GM18505 (cell line): ENCODE data around the gene CDC25B.

Experiments used
- ATAC-seq: cut with Tn5 transposase; IDR thresholded peaks from one replicate; pipeline ENCODE4 v1.9.1; 2021; ENCODE audit not compliant: unreplicated experiment
- POLR2A ChIP-seq: IDR thresholded peaks from 4 replicates; pipeline ENCODE4 v1.6.1; 2011; ENCODE audit warnings: borderline replicate concordance; ENCODE audit not compliant: insufficient read depth, insufficient read length; ENCODE audit errors: extremely low read depth

CDC25B gene

DNA sequence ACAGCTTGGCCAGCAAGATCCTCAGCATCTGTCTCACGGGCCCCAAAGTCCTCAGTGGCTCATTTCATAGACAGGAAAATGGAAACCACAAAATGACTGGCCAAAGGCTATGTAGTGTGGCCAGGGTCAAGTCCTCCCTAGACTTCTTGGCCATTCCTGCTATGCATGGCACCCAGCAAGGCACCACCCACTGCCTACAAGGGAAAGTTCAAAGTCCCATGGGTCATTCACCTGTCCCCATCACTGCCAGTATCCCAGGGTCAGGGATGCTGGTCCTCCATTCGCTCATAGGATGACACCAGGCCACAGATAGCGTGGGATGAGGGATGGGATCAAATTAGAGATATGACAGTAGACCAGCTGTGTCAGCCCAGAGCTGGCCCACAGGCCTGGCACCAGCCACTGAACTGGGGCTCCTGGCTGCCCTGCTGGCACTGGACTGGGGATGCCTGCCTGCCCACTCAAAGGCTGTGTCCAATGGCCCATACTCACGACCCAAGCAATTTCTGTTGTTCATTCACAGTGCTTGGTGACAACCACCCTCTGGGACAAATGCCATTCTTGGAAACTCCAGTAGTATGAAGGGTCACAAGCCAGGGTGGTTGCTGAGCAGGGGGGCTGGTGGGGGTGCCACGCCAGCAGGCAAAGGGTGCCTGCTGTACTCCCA lies 40.2 kb upstream of the CDC25B start:
- ATAC-seq = no peak

GRCh38 chr20:3757268-3757667 lies 38.8 kb upstream of the CDC25B start:
- no peak for ATAC-seq

More for the DNA sequence above, 40.2 kb upstream of the CDC25B start:
- no peak for TF ChIP-seq POLR2A

GRCh38 chr20:3758566-3758965 lies 37.5 kb upstream of the CDC25B start:
- no peak for ATAC-seq

More at GRCh38 chr20:3757268-3757667, 38.8 kb upstream of the CDC25B start:
- TF ChIP-seq POLR2A = no peak

GRCh38 chr20:3759316-3759823 lies 36.7 kb upstream of the CDC25B start:
- TF ChIP-seq POLR2A = no peak
- ATAC-seq = no peak

More at GRCh38 chr20:3758566-3758965, 37.5 kb upstream of the CDC25B start:
- no peak for TF ChIP-seq POLR2A

DNA sequence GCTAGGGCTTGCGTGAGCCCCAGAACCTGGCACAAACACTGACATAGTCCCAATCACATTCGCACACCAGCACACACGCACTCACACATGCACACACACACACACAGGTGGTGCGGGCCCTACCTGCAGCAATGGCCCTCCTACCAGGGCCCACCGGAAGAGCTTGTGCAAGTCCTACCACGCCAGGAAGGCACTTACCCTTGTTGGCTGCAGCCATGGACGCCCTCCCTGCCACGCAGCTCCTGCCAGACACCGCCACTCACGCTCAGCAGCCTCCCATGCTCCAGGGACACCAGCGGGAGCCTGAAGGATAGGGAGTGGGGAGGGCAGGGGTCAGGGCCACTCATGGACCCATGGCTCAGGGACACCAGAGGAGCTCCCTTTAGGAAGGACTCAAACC lies 36.2 kb upstream of the CDC25B start:
- TF ChIP-seq POLR2A = no peak
- ATAC-seq = no peak

DNA sequence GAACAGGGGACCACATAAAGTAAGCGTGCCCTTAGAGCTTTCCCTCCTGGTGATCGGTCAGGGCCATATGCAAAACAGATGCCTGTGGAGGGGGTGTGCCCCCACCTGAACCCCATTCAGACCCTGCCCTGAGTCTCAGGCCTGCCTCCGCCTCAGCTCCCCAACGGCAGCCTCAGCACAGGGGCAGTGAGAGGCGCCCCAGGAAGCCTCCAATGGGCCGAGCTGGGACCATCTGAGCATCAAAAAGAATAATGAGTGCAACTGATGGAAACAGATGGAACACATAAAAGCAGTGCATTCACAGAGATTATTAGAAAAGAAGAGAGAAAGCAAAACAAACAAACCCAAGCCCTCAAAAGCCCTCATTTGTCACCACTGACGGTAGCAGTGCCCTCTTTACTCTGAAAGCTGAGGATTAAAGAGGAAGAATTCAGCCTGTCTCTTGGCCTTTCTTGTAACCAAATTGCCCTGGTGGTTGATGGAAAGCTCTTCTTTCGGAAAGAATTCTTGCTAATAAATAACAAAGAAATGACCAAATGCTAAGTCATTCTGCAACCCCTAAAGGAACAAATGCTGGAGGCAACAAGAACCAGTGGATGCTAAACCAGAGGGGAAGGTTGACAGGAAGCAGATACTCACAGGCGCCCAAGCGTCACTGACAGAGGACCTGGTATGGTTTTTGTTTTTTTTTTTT lies 35.3 kb upstream of the CDC25B start:
- no peak for ATAC-seq
- no peak for TF ChIP-seq POLR2A

- TF ChIP-seq POLR2A = no peak
- no peak for ATAC-seq
These were observed 32.2 kb upstream of the CDC25B start for GRCh38 chr20:3763671-3764601.

DNA sequence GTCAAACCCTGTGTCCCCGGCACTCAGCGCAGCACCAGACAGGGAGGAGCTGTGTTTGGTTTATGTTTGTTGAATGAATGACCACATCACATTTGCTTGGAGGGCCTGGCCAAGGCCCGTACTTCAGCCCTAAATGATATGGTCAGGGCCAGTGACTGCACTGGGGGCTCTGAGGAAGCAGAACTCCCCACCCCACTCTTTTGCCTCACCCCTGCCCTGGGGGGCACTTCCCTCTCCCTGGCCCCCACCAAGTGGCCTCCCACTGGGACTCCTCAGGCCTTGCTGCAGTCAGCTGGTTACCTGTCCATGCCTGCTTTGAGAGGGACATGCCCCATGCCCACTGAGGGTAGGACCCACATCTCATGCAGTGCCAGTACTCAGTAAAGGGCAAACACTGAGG lies 31.5 kb upstream of the CDC25B start:
- no peak for ATAC-seq
- no peak for TF ChIP-seq POLR2A

GRCh38 chr20:3765171-3765882 lies 30.8 kb upstream of the CDC25B start:
- ATAC-seq = no peak
- TF ChIP-seq POLR2A = no peak

- no peak for ATAC-seq
- TF ChIP-seq POLR2A = no peak
These were observed 29.5 kb upstream of the CDC25B start for GRCh38 chr20:3766422-3767109.

- TF ChIP-seq POLR2A = no peak
- ATAC-seq = no peak
These were observed 29.0 kb upstream of the CDC25B start for GRCh38 chr20:3767110-3767426.
